K562 (cell line): ENCODE data around the gene POLR1H. TPM values are rescaled to one million over a fixed set of nuclear protein-coding genes. Genes with fewer than 3 reads are reported as not detected.

Source experiments
- ASH1L ChIP-seq: fragments of 450-650 bp; IDR thresholded peaks from 2 replicates; pipeline ENCODE4 v1.6.1; 2018; ENCODE audit warnings: borderline replicate concordance, mild to moderate bottlenecking, low read depth; ENCODE audit not compliant: partially characterized antibody
- ATF7 ChIP-seq: fragments of 450-650 bp; IDR thresholded peaks from 2 replicates; pipeline ENCODE4 v1.7.1; 2014; ENCODE audit warnings: mild to moderate bottlenecking, moderate library complexity
- BCLAF1 ChIP-seq, 2 experiments: fragments of 450-650 bp in 1 of 2; IDR thresholded peaks; 2 replicates each; pipeline ENCODE4 v1.6.1; 2011 to 2017; ENCODE audit warnings: low read depth in 2 of 2, antibody characterized with exemption in 1 of 2, borderline replicate concordance in 1 of 2, low read length in 1 of 2, mild to moderate bottlenecking in 1 of 2, mixed read lengths in 1 of 2; ENCODE audit not compliant: control insufficient read depth in 1 of 2
- EWSR1 ChIP-seq: fragments of 450-650 bp; IDR thresholded peaks from 2 replicates; pipeline ENCODE4 v1.6.1; 2018; ENCODE audit warnings: borderline replicate concordance, mild to moderate bottlenecking, low read depth, moderate library complexity; ENCODE audit not compliant: partially characterized antibody
- FOSL1 ChIP-seq: fragments of 200-800 bp; sonication (Bioruptor generic); conservative IDR thresholded peaks from 2 replicates; pipeline ENCODE4 v1.6.1; 2016; ENCODE audit warnings: missing genetic modification characterization, missing compliant biosample characterization
- GATAD2A ChIP-seq: fragments of 450-650 bp; IDR thresholded peaks from 2 replicates; pipeline ENCODE4 v1.6.1; 2017
- MLX ChIP-seq, 2 experiments: fragments of 450-650 bp in 1 of 2; sonication (generic) in 1 of 2; formaldehyde crosslinking; conservative IDR thresholded peaks; 2 replicates each; pipeline versions ENCODE4 v1.4.0 to v1.8.1; 2020 to 2022; ENCODE audit warnings: mild to moderate bottlenecking in 1 of 2, missing genetic modification reagents in 1 of 2
- PRDM10 ChIP-seq: fragments of 450-650 bp; IDR thresholded peaks from 2 replicates; pipeline ENCODE4 v1.6.1; 2018; ENCODE audit not compliant: partially characterized antibody
- SREBF2 ChIP-seq: sonication (generic); formaldehyde crosslinking; IDR thresholded peaks from 2 replicates; pipeline ENCODE4 v1.4.0; 2020; ENCODE audit warnings: mild to moderate bottlenecking, missing genetic modification reagents
- SRSF3 ChIP-seq: fragments of 200-400 bp; formaldehyde crosslinking; IDR thresholded peaks from 2 replicates; pipeline ENCODE4 v1.6.1; 2016; ENCODE audit warnings: mild to moderate bottlenecking, low read length, moderate library complexity; ENCODE audit not compliant: insufficient read depth
- polyA plus RNA-seq, 8 experiments: library from polyadenylated mRNA; depleted of rRNA in 4 of 8; stranded (reverse) in 5 of 8; unstranded in 3 of 8; fragments of >200 nt; fragmentation: Nextera tagmentation in 2 of 8; fragmentation: Illumina TruSeq in 1 of 8; extraction: Ambion mirVana in 2 of 8; extraction: Trizol in 1 of 8; gene quantifications; 2 replicates each; pipeline versions ENCODE4 v1.2.1 to v1.2.3, GENCODE V29; 2011 to 2014; ENCODE audit warnings: inconsistent platforms in 1 of 8, missing spikeins in 1 of 8
- total RNA-seq, 7 experiments: library from RNA; depleted of rRNA in 6 of 7; stranded (reverse); fragments of >200 nt in 6 of 7; fragmentation: Illumina TruSeq in 2 of 7; extraction: Trizol in 2 of 7; gene quantifications; 2 replicates each; pipeline versions ENCODE4 v1.2.1 to v1.2.3, GENCODE V29; 2011 to 2021; ENCODE audit warnings: low replicate concordance in 1 of 7
- TF ChIP-seq, protein P1 (sequence below): sonication (generic); formaldehyde crosslinking; IDR thresholded peaks from 2 replicates; pipeline ENCODE4 v1.8.1; 2023; ENCODE audit warnings: mild to moderate bottlenecking, missing genetic modification reagents, moderate library complexity
- TF ChIP-seq, protein P2 (sequence below): IDR thresholded peaks from 3 replicates; pipeline ENCODE4 v1.6.1; 2011; ENCODE audit warnings: borderline replicate concordance, mild to moderate bottlenecking; ENCODE audit not compliant: insufficient read length, insufficient read depth

POLR1H gene
- total and polyA plus RNA-seq, 9 of the 15 experiments (the other 6 are each of a cell fraction or from before 2014, with no cell fraction given): 92.2 to 333 (median 143) TPM

DNA sequence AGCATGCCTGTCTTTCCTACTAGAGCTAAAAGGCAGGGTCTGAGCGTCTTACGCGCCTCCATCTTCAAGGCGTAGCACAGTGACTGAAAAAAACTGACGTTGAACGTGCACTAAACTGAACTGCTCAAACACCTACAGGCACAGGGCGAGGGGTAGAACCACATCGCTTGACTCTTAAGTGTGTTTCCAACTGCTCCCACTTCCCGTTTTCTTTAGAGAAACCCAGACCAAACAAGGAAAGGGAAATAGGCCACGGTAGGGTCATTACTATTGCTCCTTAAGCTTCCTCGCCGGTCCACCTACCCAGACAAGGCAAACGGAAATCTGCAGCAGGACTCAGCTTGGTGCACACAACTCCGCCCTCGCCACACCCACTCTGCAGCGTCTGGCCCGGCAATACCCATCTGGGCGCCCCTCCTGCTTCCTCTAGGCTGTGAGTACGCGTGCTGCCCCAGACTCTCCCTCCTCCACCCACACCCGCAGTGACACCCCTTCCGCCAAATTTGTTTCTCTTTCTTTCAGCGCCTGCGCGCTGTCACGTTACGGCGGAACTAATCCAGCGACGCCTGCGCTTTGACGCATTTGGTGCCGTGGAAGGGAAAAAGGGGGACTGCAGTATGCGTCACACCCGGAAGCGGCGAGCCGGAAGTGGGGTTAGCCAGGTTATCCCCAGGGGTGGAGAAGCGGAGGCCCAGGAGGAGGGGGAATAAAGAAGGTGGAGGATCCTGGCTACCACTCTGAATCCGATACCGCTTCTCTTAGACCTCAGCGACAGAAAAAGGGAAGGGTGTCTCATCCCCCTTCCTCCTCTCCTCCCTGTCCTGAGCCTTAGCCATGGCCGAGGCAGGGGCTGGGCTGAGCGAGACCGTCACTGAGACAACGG is 5.8 kb downstream of the POLR1H start, which contains the start of gene PPP1R11 (continued):
- peak; percentile 88 for TF ChIP-seq PRDM10
- TF ChIP-seq MLX (CRISPR knock-in tag; conservative IDR thresholded peaks at IDR 0.05): no peak; a peak in 1 of 4 replicates
- TF ChIP-seq SREBF2 (CRISPR knock-in tag): no peak
- TF ChIP-seq BCLAF1 (IDR thresholded peaks at IDR 0.05; ENCODE audit: borderline replicate concordance in 1 of 2, control insufficient read depth in 1 of 2, low read depth in 2 of 2, low read length in 1 of 2): peak in 1 of 2 experiments; percentile 96; a peak in 2 of 4 replicates
- TF ChIP-seq, protein P1, sequence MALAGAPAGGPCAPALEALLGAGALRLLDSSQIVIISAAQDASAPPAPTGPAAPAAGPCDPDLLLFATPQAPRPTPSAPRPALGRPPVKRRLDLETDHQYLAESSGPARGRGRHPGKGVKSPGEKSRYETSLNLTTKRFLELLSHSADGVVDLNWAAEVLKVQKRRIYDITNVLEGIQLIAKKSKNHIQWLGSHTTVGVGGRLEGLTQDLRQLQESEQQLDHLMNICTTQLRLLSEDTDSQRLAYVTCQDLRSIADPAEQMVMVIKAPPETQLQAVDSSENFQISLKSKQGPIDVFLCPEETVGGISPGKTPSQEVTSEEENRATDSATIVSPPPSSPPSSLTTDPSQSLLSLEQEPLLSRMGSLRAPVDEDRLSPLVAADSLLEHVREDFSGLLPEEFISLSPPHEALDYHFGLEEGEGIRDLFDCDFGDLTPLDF (CRISPR knock-in tag): no peak
- TF ChIP-seq GATAD2A: no peak
- TF ChIP-seq SRSF3: no peak
- peak; percentile 67 for TF ChIP-seq ASH1L
- TF ChIP-seq, protein P2, sequence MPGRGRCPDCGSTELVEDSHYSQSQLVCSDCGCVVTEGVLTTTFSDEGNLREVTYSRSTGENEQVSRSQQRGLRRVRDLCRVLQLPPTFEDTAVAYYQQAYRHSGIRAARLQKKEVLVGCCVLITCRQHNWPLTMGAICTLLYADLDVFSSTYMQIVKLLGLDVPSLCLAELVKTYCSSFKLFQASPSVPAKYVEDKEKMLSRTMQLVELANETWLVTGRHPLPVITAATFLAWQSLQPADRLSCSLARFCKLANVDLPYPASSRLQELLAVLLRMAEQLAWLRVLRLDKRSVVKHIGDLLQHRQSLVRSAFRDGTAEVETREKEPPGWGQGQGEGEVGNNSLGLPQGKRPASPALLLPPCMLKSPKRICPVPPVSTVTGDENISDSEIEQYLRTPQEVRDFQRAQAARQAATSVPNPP: no peak
- TF ChIP-seq ATF7: peak; percentile 94
- no peak for TF ChIP-seq EWSR1
- peak; percentile 91 for TF ChIP-seq FOSL1 (tag)
